Left ventricle myocardium inferior (tissue), 1 donor: ENCODE results near the gene MSH4. TPM values are rescaled to one million over a fixed set of nuclear protein-coding genes. Genes with fewer than 3 reads are reported as not detected.
"Not testable (repeated sequence)": the region's sequence is repeated elsewhere in the genome, so short reads cannot be mapped to it uniquely, and the experiment has no call there.

Source experiments
- DNase-seq: peaks from one replicate; pipeline ENCODE4 v3.0.0-alpha.2; 2020
- H3K27ac ChIP-seq: fragments of 200-600 bp; replicated peaks from 2 replicates; pipeline ENCODE4 v1.8.0; 2021
- H3K27me3 ChIP-seq: fragments of 200-600 bp; 2 replicates; pipeline ENCODE4 v1.8.0; 2021; ENCODE audit warnings: low read depth
- H3K36me3 ChIP-seq: fragments of 200-600 bp; 2 replicates; pipeline ENCODE4 v1.8.0; 2021
- H3K4me1 ChIP-seq: fragments of 200-600 bp; 2 replicates; pipeline ENCODE4 v1.8.0; 2021
- H3K4me3 ChIP-seq: fragments of 200-600 bp; 2 replicates; pipeline ENCODE4 v1.8.0; 2021; ENCODE audit warnings: mild to moderate bottlenecking, moderate library complexity
- H3K9me3 ChIP-seq: fragments of 200-600 bp; replicated peaks from 2 replicates; pipeline ENCODE4 v1.8.0; 2021
- CTCF ChIP-seq: fragments of 200-600 bp; IDR thresholded peaks from 2 replicates; pipeline ENCODE4 v1.8.0; 2021; ENCODE audit warnings: antibody characterized with exemption, mild to moderate bottlenecking, borderline replicate concordance
- intact Hi-C: fragments of 100-400 bp; cut with micrococcal nuclease; formaldehyde crosslinking; loops from one replicate; pipeline ENCODE4 v1.11.0; 2022
- total RNA-seq: library from RNA; stranded (reverse); fragmentation: NEBNext Ultra II Directional; extraction: Animal tissue kit (Norgen Biotek cat#: 25700); gene quantifications from one replicate; pipeline ENCODE4 v1.2.1, GENCODE V29; 2021
- donor health status: DM: no; HTN: yes; CAD: no; lungs with severe emphysema.

MSH4 gene
- total RNA-seq, 1 donor from 2014 or later = 0.25 TPM

GRCh38 chr1:75922698-75923097 is 126.0 kb downstream of the MSH4 start:
- no peak overlapping the region for H3K4me3 ChIP-seq
- no peaks in the 10 kb centered on the region for H3K36me3 ChIP-seq
- no peak overlapping the region for H3K27ac ChIP-seq
- DNase-seq = no peak
- no peaks in the 10 kb centered on the region for H3K9me3 ChIP-seq
- H3K27me3 ChIP-seq = no peaks in the 10 kb centered on the region
- intact Hi-C loops = no loop called here
- no peak for TF ChIP-seq CTCF
- H3K4me1 ChIP-seq = no peaks in the 10 kb centered on the region

- H3K4me1 ChIP-seq = no peaks in the 10 kb centered on the region
- TF ChIP-seq CTCF = no peak
- intact Hi-C loops = no loop called here
- H3K27me3 ChIP-seq = no peaks in the 10 kb centered on the region
- no peaks in the 10 kb centered on the region for H3K36me3 ChIP-seq
- H3K27ac ChIP-seq = no peak within 1 kb of the TSS
- no peak for DNase-seq
- H3K9me3 ChIP-seq = no peaks in the 10 kb centered on the region
- H3K4me3 ChIP-seq = no peak within 1 kb of the TSS
Measured at GRCh38 chr1:75932304-75932703, 135.6 kb downstream of the MSH4 start, which contains the start of gene ASB17. Gene ASB17 (minus strand): TSS chr1:75932404. CDS start chr1:75932291, 113 bp downstream.

- intact Hi-C loops = no loop called here
- DNase-seq = no peak
- H3K4me1 ChIP-seq = no peaks in the 10 kb centered on the region
- no peaks in the 10 kb centered on the region for H3K36me3 ChIP-seq
- peaks cover 12% of the 10 kb centered on the region for H3K9me3 ChIP-seq
- no peak overlapping the region for H3K27ac ChIP-seq
- no peak for TF ChIP-seq CTCF
- H3K4me3 ChIP-seq = no peak overlapping the region
- H3K27me3 ChIP-seq = no peaks in the 10 kb centered on the region
Measured at GRCh38 chr1:75937034-75937433, 140.4 kb downstream of the MSH4 start.

GRCh38 chr1:75943037-75943436 is 146.4 kb downstream of the MSH4 start:
- peaks cover 37% of the 10 kb centered on the region for H3K9me3 ChIP-seq
- intact Hi-C loops, H3K27ac ChIP-seq, DNase-seq, H3K4me1 ChIP-seq, H3K27me3 ChIP-seq, H3K36me3 ChIP-seq, H3K4me3 ChIP-seq: not testable (repeated sequence)

- no peaks in the 10 kb centered on the region for H3K36me3 ChIP-seq
- H3K27me3 ChIP-seq = no peaks in the 10 kb centered on the region
- no peak overlapping the region for H3K27ac ChIP-seq
- no peak overlapping the region for H3K4me3 ChIP-seq
- TF ChIP-seq CTCF = no peak
- H3K9me3 ChIP-seq = peaks cover 13% of the 10 kb centered on the region
- no peaks in the 10 kb centered on the region for H3K4me1 ChIP-seq
- DNase-seq = no peak
- intact Hi-C loops = no loop called here
Measured at GRCh38 chr1:75950176-75950575, 153.5 kb downstream of the MSH4 start.

- intact Hi-C loops = no loop called here
- Histone ChIP-seq H3K9me3 (no peaks in the 10 kb centered on the region), H3K27me3 (no peaks in the 10 kb centered on the region), H3K36me3 (no peaks in the 10 kb centered on the region), H3K4me3 (no peak overlapping the region), H3K4me1 (no peaks in the 10 kb centered on the region), H3K27ac (no peak overlapping the region)
- TF ChIP-seq CTCF = no peak
- DNase-seq = no peak
Measured at GRCh38 chr1:75952016-75952415, 155.3 kb downstream of the MSH4 start.
